Measurements from ENCODE around the gene BICDL1. TPM values are rescaled to one million over a fixed set of nuclear protein-coding genes. Genes with fewer than 3 reads are reported as not detected.

BICDL1 gene
- total RNA-seq, 3 donors from 2014 or later = 0.48 to 23.4 (median 5.6) TPM

- H3K4me1 ChIP-seq = no peaks in the 10 kb centered on the region
- DNase-seq (ENCODE audit: low spot score in 2 of 2) = no peak
- H3K9me3 ChIP-seq = no peaks in the 10 kb centered on the region
- H3K36me3 ChIP-seq = no peaks in the 10 kb centered on the region
- H3K27me3 ChIP-seq = no peaks in the 10 kb centered on the region
- no peak overlapping the region for H3K4me3 ChIP-seq
- TF ChIP-seq CTCF (IDR thresholded peaks at IDR 0.05) = no peak
- TF ChIP-seq POLR2A (IDR thresholded peaks at IDR 0.05) = no peak
- no peak for TF ChIP-seq POLR2AphosphoS5 (IDR thresholded peaks at IDR 0.05)
- intact Hi-C loops (cut with DNase I; ENCODE audit: low total_unique reads) = no loop called here
- no peak overlapping the region for H3K27ac ChIP-seq
These were observed 71.7 kb downstream of the BICDL1 start for GRCh38 chr12:120060717-120061116.

- Histone ChIP-seq H3K36me3 (no peaks in the 10 kb centered on the region), H3K4me3 (no peak overlapping the region), H3K27ac (no peak overlapping the region), H3K9me3 (no peaks in the 10 kb centered on the region), H3K4me1 (no peaks in the 10 kb centered on the region), H3K27me3 (no peaks in the 10 kb centered on the region)
- TF ChIP-seq CTCF (IDR thresholded peaks at IDR 0.05) (no peak), POLR2A (IDR thresholded peaks at IDR 0.05) (no peak), POLR2AphosphoS5 (IDR thresholded peaks at IDR 0.05) (no peak)
- intact Hi-C loops (cut with DNase I; ENCODE audit: low total_unique reads) = no loop called here
- no peak for DNase-seq (ENCODE audit: low spot score in 2 of 2)
These were observed 72.7 kb downstream of the BICDL1 start for GRCh38 chr12:120061575-120062214.

- no peaks in the 10 kb centered on the region for H3K27me3 ChIP-seq
- H3K27ac ChIP-seq = no peak overlapping the region
- TF ChIP-seq POLR2A (IDR thresholded peaks at IDR 0.05) (no peak), CTCF (IDR thresholded peaks at IDR 0.05) (no peak), POLR2AphosphoS5 (IDR thresholded peaks at IDR 0.05) (no peak)
- H3K9me3 ChIP-seq = no peaks in the 10 kb centered on the region
- no peak overlapping the region for H3K4me3 ChIP-seq
- intact Hi-C loops (cut with DNase I; ENCODE audit: low total_unique reads) = no loop called here
- no peak for DNase-seq (ENCODE audit: low spot score in 2 of 2)
- no peaks in the 10 kb centered on the region for H3K36me3 ChIP-seq
- H3K4me1 ChIP-seq = no peaks in the 10 kb centered on the region
These were observed 74.0 kb downstream of the BICDL1 start for GRCh38 chr12:120062976-120063579.

GRCh38 chr12:120064054-120064940, 75.3 kb downstream of the BICDL1 start:
- intact Hi-C loops (cut with DNase I; ENCODE audit: low total_unique reads) = no loop called here
- H3K27ac ChIP-seq = no peak overlapping the region

GRCh38 chr12:120065472-120065871, 76.4 kb downstream of the BICDL1 start:
- DNase-seq (ENCODE audit: low spot score in 2 of 2) = no peak
- Histone ChIP-seq H3K36me3 (no peaks in the 10 kb centered on the region), H3K27ac (no peak overlapping the region), H3K27me3 (no peaks in the 10 kb centered on the region), H3K9me3 (no peaks in the 10 kb centered on the region), H3K4me1 (no peaks in the 10 kb centered on the region), H3K4me3 (no peak overlapping the region)
- TF ChIP-seq POLR2AphosphoS5 (IDR thresholded peaks at IDR 0.05) (no peak), CTCF (IDR thresholded peaks at IDR 0.05) (no peak), POLR2A (IDR thresholded peaks at IDR 0.05) (no peak)
- intact Hi-C loops (cut with DNase I; ENCODE audit: low total_unique reads) = no loop called here

More at GRCh38 chr12:120064054-120064940, 75.3 kb downstream of the BICDL1 start:
- H3K4me1 ChIP-seq = no peaks in the 10 kb centered on the region
- no peak overlapping the region for H3K4me3 ChIP-seq
- no peaks in the 10 kb centered on the region for H3K9me3 ChIP-seq
- H3K27me3 ChIP-seq = no peaks in the 10 kb centered on the region
- TF ChIP-seq POLR2A (IDR thresholded peaks at IDR 0.05) (no peak), POLR2AphosphoS5 (IDR thresholded peaks at IDR 0.05) (no peak)
- H3K36me3 ChIP-seq = no peaks in the 10 kb centered on the region
- DNase-seq (ENCODE audit: low spot score in 2 of 2) = no peak

All from breast epithelium (tissue), 4 donors.